Transverse colon (tissue), 4 donors: ENCODE measurements around the gene LRRC30. TPM values are rescaled to one million over a fixed set of nuclear protein-coding genes. Genes with fewer than 3 reads are reported as not detected.

Experiments used
- DNase-seq: peaks from one replicate; pipeline ENCODE4 v3.0.0-alpha.2; 2019
- H3K27ac ChIP-seq, 4 donors: fragments of 200-600 bp; sonication (generic); 2 replicates each; pipeline ENCODE4 v1.5.1; 2016 to 2018; ENCODE audit warnings: inconsistent platforms in 4 of 4
- H3K27me3 ChIP-seq: fragments of 200-600 bp; sonication (generic); 2 replicates; pipeline ENCODE4 v1.5.1; 2017; ENCODE audit warnings: inconsistent platforms
- H3K36me3 ChIP-seq, 4 donors: fragments of 200-600 bp; sonication (generic); 2 replicates each; pipeline ENCODE4 v1.5.1; 2017 to 2019; ENCODE audit warnings: inconsistent platforms in 4 of 4
- H3K4me1 ChIP-seq, 4 donors: fragments of 200-600 bp; sonication (generic); 2 replicates each; pipeline ENCODE4 v1.5.1; 2017 to 2020; ENCODE audit warnings: inconsistent platforms in 4 of 4
- H3K4me3 ChIP-seq, 4 donors: fragments of 200-600 bp; sonication (generic); 1 replicate in 1 of 4; 2 replicates in 3 of 4; pipeline versions ENCODE4 v1.5.1 to v1.6.1; 2017 to 2019; ENCODE audit warnings: inconsistent platforms in 4 of 4
- H3K9me3 ChIP-seq, 2 donors: fragments of 200-600 bp; sonication (generic); 2 replicates each; pipeline ENCODE4 v1.5.1; 2017 to 2019; ENCODE audit warnings: inconsistent platforms in 2 of 2
- EP300 ChIP-seq: sonication (generic); formaldehyde crosslinking; IDR thresholded peaks from one replicate; pipeline ENCODE4 v1.6.1; 2017; ENCODE audit warnings: antibody characterized with exemption, low read depth
- POLR2A ChIP-seq: fragments of 450-650 bp; IDR thresholded peaks from one replicate; pipeline ENCODE4 v1.6.1; 2016; ENCODE audit warnings: antibody characterized with exemption, mild to moderate bottlenecking, moderate library complexity
- POLR2AphosphoS5 ChIP-seq, 3 donors: sonication (generic); formaldehyde crosslinking; IDR thresholded peaks; one replicate each; pipeline ENCODE4 v1.6.1; 2016; ENCODE audit warnings: antibody characterized with exemption in 3 of 3
- WGBS, 2 donors: methylation state at CpG; one replicate each; pipeline ENCODE4 v1.1.5; 2018; ENCODE audit warnings: low coverage in 1 of 2; 5-methylcytosine and 5-hydroxymethylcytosine counted together
- in situ Hi-C, 4 donors: fragments of 200-750 bp; cut with MboI; loops; one replicate each; pipeline versions ENCODE4 v1.15.0 to v1.15.1; 2017; ENCODE audit warnings: low sequenced_read_pairs in 3 of 4, low pct_ligation_motif_present in 1 of 4, low pct_unique_long_range_greater_than_20kb in 1 of 4
- intact Hi-C: fragments of 100-400 bp; cut with DNase I; formaldehyde crosslinking; loops from one replicate; pipeline ENCODE4 v1.15.1; 2023; ENCODE audit warnings: low total_unique reads
- total RNA-seq, 4 donors: library from RNA; depleted of rRNA; stranded (reverse); fragments of >200 nt; gene quantifications; one replicate each; pipeline ENCODE4 v1.1.0, GENCODE V29; 2016
- TF ChIP-seq, protein P1 (sequence below), 5 experiments: fragments of 200-600 bp in 3 of 5; fragments of 450-650 bp in 2 of 5; sonication (generic) in 3 of 5; IDR thresholded peaks; 1 replicate in 2 of 5; 2 replicates in 3 of 5; pipeline ENCODE4 v1.5.1; 2016 to 2017; ENCODE audit warnings: antibody characterized with exemption in 5 of 5, inconsistent platforms in 3 of 5, mild to moderate bottlenecking in 2 of 5, moderate library complexity in 1 of 5

LRRC30 gene
- total RNA-seq, 4 donors from 2014 or later, result not detected

DNA sequence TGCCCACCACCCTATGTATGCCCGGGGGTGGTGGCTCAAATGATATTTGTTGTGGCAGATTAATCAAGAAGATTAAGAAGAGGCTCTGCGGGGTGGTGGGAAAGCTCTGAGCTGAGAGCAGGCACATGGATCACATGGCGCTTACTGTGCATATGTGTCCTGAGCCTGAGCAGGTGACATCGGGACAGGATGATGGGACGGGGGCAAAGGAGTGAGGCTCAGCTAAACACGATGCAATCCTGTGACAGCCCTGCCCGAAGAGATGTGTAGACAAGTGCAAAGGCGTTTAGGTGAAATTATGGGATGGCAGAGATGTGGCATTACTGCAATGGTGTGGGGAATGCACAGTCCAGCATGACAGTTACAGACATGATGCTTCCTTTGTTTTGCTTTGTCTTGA is 6.0 kb downstream of the LRRC30 start:
- no peak for DNase-seq
- intact Hi-C loops (no loop called here), in situ Hi-C loops (no loop called here)
- WGBS, 2 donors, result 68 to 81% methylated on average over 3 to 8 of the region's 8 CpGs
- no peaks in the 10 kb centered on the region for H3K9me3 ChIP-seq
- H3K27ac ChIP-seq, result no peak overlapping the region
- no peaks in the 10 kb centered on the region for H3K4me1 ChIP-seq
- H3K27me3 ChIP-seq, result no peaks in the 10 kb centered on the region
- no peaks in the 10 kb centered on the region for H3K36me3 ChIP-seq
- H3K4me3 ChIP-seq, result no peak overlapping the region
- no peak for TF ChIP-seq POLR2AphosphoS5 (IDR thresholded peaks at IDR 0.05)
- TF ChIP-seq POLR2A, result no peak
- TF ChIP-seq, protein P1, sequence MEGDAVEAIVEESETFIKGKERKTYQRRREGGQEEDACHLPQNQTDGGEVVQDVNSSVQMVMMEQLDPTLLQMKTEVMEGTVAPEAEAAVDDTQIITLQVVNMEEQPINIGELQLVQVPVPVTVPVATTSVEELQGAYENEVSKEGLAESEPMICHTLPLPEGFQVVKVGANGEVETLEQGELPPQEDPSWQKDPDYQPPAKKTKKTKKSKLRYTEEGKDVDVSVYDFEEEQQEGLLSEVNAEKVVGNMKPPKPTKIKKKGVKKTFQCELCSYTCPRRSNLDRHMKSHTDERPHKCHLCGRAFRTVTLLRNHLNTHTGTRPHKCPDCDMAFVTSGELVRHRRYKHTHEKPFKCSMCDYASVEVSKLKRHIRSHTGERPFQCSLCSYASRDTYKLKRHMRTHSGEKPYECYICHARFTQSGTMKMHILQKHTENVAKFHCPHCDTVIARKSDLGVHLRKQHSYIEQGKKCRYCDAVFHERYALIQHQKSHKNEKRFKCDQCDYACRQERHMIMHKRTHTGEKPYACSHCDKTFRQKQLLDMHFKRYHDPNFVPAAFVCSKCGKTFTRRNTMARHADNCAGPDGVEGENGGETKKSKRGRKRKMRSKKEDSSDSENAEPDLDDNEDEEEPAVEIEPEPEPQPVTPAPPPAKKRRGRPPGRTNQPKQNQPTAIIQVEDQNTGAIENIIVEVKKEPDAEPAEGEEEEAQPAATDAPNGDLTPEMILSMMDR (IDR thresholded peaks at IDR 0.05), result no peak
- no peak for TF ChIP-seq EP300

DNA sequence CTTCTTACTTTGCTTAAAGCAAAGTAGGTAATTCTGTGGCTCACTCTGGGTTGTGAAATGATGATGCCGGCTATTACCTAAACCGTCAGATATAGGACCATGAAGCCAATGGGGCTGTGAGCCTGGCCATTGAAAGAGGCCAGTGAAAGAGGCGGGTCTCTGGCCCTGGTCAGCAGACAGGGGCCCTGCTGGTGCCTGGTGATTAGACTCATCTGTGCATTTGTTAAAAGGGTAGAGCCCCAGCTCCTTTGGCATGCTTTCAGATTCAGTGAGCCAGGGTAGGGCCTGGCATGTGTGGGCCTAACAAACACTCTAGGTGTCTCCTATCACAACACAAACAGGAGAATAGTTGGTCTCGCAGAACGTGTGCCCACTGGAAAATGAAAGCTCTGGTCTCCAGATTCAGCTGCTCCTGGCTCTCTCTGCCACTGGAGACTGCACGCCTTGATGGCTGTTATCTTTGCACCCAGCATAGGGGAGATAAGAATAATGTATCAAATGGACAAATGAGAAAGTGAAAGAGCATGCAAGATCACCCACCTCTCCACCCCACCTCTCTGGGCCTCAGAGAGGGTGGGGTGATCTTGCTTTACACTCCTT is 6.9 kb downstream of the LRRC30 start:
- H3K27me3 ChIP-seq, result no peaks in the 10 kb centered on the region
- no peaks in the 10 kb centered on the region for H3K36me3 ChIP-seq
- intact Hi-C loops, result no loop called here
- no peaks in the 10 kb centered on the region for H3K4me1 ChIP-seq
- no peak overlapping the region for H3K27ac ChIP-seq
- no peaks in the 10 kb centered on the region for H3K9me3 ChIP-seq
- no peak overlapping the region for H3K4me3 ChIP-seq
- DNase-seq, result no peak
- WGBS, 2 donors, result 65% methylated on average over 6 of the region's 6 CpGs; no CpG with 5 or more reads in 1 of the 2 donors
- TF ChIP-seq, protein P1 (IDR thresholded peaks at IDR 0.05), result no peak
- TF ChIP-seq EP300 (no peak), POLR2AphosphoS5 (IDR thresholded peaks at IDR 0.05) (no peak), POLR2A (no peak)
- in situ Hi-C loops, result no loop called here

DNA sequence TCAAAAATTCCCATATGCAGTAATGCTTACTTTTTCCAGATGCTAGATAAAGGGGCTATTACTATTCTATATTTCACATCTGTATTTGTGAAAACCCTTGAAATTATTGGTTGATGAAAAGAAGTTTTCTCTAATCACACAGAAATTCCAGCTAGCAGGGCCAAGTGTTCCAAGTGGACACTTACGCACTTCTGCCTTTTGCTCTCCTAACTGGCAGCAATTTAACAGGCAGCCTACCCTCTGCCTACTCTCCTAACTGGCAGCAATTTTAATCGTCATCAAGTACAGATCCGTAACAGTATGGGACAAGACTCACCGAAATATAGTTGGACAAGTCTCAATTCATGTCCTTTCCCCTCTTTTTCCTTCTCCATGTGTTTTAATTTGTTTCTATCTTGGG is 12.0 kb downstream of the LRRC30 start:
- Histone ChIP-seq H3K27ac (no peak overlapping the region), H3K4me3 (no peak overlapping the region), H3K36me3 (no peaks in the 10 kb centered on the region), H3K4me1 (no peaks in the 10 kb centered on the region), H3K9me3 (no peaks in the 10 kb centered on the region), H3K27me3 (no peaks in the 10 kb centered on the region)
- 90 to 95% methylated on average over 4 of the region's 4 CpGs for WGBS, 2 donors
- in situ Hi-C loops, result no loop called here
- DNase-seq, result no peak
- intact Hi-C loops, result no loop called here
- no peak for TF ChIP-seq POLR2A
- TF ChIP-seq, protein P1 (IDR thresholded peaks at IDR 0.05), result no peak
- TF ChIP-seq EP300, result no peak
- no peak for TF ChIP-seq POLR2AphosphoS5 (IDR thresholded peaks at IDR 0.05)

DNA sequence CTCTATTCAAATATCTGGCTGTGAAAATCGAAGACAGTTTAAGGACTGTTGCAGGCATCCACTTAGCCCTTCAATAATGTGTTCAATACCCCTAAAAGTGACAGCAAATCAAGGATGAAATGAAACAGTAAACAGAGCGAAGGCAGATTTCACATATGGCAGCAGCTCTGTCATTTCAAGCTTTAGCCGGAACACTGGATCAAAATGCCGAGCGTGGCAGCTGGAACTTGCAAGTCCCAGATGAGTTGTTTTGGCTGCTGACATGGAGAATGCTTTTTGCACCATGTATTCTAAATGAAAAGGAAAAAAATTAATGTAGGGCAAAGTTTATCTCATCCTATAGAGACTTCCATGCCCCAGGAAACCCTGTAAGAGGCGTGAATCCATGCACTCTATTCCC is 18.0 kb downstream of the LRRC30 start:
- Histone ChIP-seq H3K4me3 (no peak overlapping the region), H3K36me3 (no peaks in the 10 kb centered on the region), H3K27me3 (no peaks in the 10 kb centered on the region), H3K4me1 (no peaks in the 10 kb centered on the region), H3K27ac (no peak overlapping the region), H3K9me3 (no peaks in the 10 kb centered on the region)
- 63 to 72% methylated on average over 6 of the region's 6 CpGs for WGBS, 2 donors
- intact Hi-C loops (no loop called here), in situ Hi-C loops (no loop called here)
- no peak for DNase-seq
- TF ChIP-seq, protein P1 (IDR thresholded peaks at IDR 0.05), result no peak
- TF ChIP-seq POLR2A (no peak), POLR2AphosphoS5 (IDR thresholded peaks at IDR 0.05) (no peak), EP300 (no peak)
